OCI-LY7 (cell line): ENCODE data around the gene PRR12. TPM values are rescaled to one million over a fixed set of nuclear protein-coding genes. Genes with fewer than 3 reads are reported as not detected.

Source experiments
- BruUV-seq: library from RNA; stranded (reverse); fragments of 400-500 nt; replicated peaks from 2 replicates; lab custom pipeline; 2021; lab: Mats Ljungman, UMichigan
- CTCF ChIA-PET: fragments of 300-600 bp; sonication (Branson Sonifier 250); formaldehyde crosslinking; loops from one replicate; lab custom pipeline; 2022; ENCODE audit warnings: antibody characterized with exemption; ENCODE audit not compliant: unreplicated experiment; lab: Charles Lee
- POLR2A ChIA-PET: fragments of 300-600 bp; sonication (Branson Sonifier 250); formaldehyde crosslinking; loops from one replicate; lab custom pipeline; 2022; ENCODE audit warnings: antibody characterized with exemption; lab: Charles Lee
- DNase-seq: peaks from one replicate; pipeline ENCODE4 v3.0.0-alpha.2; 2015; ENCODE audit warnings: low spot score
- H2AFZ ChIP-seq: fragments of 200-600 bp; sonication (generic), shearing (Covaris generic); 2 replicates; pipeline ENCODE4 v1.6.1; 2014; ENCODE audit warnings: mild to moderate bottlenecking, antibody characterized with exemption, low read length, moderate library complexity
- H3K27ac ChIP-seq: fragments of 200-600 bp; sonication (generic); 2 replicates; pipeline ENCODE4 v1.5.1; 2014; ENCODE audit warnings: mixed run types, low read depth, mild to moderate bottlenecking, moderate library complexity, low read length, inconsistent platforms; ENCODE audit not compliant: poor library complexity, severe bottlenecking
- H3K36me3 ChIP-seq: fragments of 200-600 bp; sonication (generic); 2 replicates; pipeline ENCODE4 v1.6.1; 2014; ENCODE audit warnings: mild to moderate bottlenecking, antibody characterized with exemption, low read length, moderate library complexity, mixed read lengths; ENCODE audit not compliant: insufficient read depth
- H3K4me1 ChIP-seq: fragments of 200-600 bp; sonication (generic); 2 replicates; pipeline ENCODE4 v1.5.1; 2014; ENCODE audit warnings: mild to moderate bottlenecking, low read length; ENCODE audit not compliant: insufficient read depth, poor library complexity, severe bottlenecking
- H3K4me2 ChIP-seq: fragments of 200-600 bp; sonication (generic); 2 replicates; pipeline ENCODE4 v1.6.1; 2014; ENCODE audit warnings: mild to moderate bottlenecking, low read length
- H3K4me3 ChIP-seq: fragments of 200-600 bp; sonication (generic); 2 replicates; pipeline ENCODE4 v1.5.1; 2014; ENCODE audit warnings: mild to moderate bottlenecking, low read depth, low read length; ENCODE audit not compliant: poor library complexity, severe bottlenecking
- H3K79me2 ChIP-seq: fragments of 200-600 bp; sonication (generic); 2 replicates; pipeline ENCODE4 v1.6.1; 2016; ENCODE audit warnings: low read depth, mild to moderate bottlenecking, low read length, moderate library complexity, mixed read lengths; ENCODE audit not compliant: insufficient read depth
- H3K9me2 ChIP-seq: fragments of 200-600 bp; sonication (generic); 2 replicates; pipeline ENCODE4 v1.6.1; 2016; ENCODE audit warnings: mild to moderate bottlenecking, low read length, mixed read lengths; ENCODE audit not compliant: insufficient read depth
- H3K9me3 ChIP-seq: fragments of 200-600 bp; sonication (generic); 2 replicates; pipeline ENCODE4 v1.6.1; 2014; ENCODE audit warnings: mild to moderate bottlenecking, mixed run types, low read length, mixed read lengths
- H4K20me1 ChIP-seq: fragments of 200-600 bp; sonication (generic); 2 replicates; pipeline ENCODE4 v1.6.1; 2014; ENCODE audit warnings: mild to moderate bottlenecking, antibody characterized with exemption, low read length, moderate library complexity, mixed read lengths; ENCODE audit not compliant: insufficient read depth
- CTCF ChIP-seq: fragments of 200-600 bp; sonication (generic); conservative IDR thresholded peaks from 2 replicates; pipeline ENCODE4 v1.5.1; 2014; ENCODE audit warnings: mild to moderate bottlenecking, antibody characterized with exemption, low read length, moderate library complexity, mixed read lengths
- EZH2phosphoT487 ChIP-seq: fragments of 200-600 bp; sonication (generic); IDR thresholded peaks from 2 replicates; pipeline ENCODE4 v1.6.1; 2018; ENCODE audit warnings: low read depth, borderline replicate concordance, mild to moderate bottlenecking, mixed run types, antibody characterized with exemption, low read length, moderate library complexity, mixed read lengths
- intact Hi-C: fragments of 100-400 bp; cut with micrococcal nuclease; formaldehyde crosslinking; loops from one replicate; pipeline ENCODE4 v1.10.0; 2022; ENCODE audit not compliant: unreplicated experiment
- total RNA-seq, 2 experiments: library from RNA; depleted of rRNA in 1 of 2; stranded (reverse); fragments of >200 nt in 1 of 2; shearing (Covaris generic) in 1 of 2; gene quantifications; 2 replicates each; pipeline ENCODE4 v1.2.3, GENCODE V29; 2014 to 2022

PRR12 gene
- total RNA-seq, 2 experiments from 2014 or later: 6.5 to 32.8 TPM

- no peaks in the 10 kb centered on the region for H3K9me2 ChIP-seq
- H2AFZ ChIP-seq: no peak overlapping the region
- intact Hi-C loops: no loop called here
- no peak overlapping the region for H3K4me3 ChIP-seq
- peaks cover 9% of the 10 kb centered on the region for H3K4me1 ChIP-seq
- peaks cover 30% of the 10 kb centered on the region for H3K79me2 ChIP-seq
- H4K20me1 ChIP-seq: no peaks in the 10 kb centered on the region
- CTCF ChIA-PET: no interaction called here
- no peak overlapping the region for H3K4me2 ChIP-seq
- H3K36me3 ChIP-seq: peaks cover 59% of the 10 kb centered on the region
- no peak overlapping the region for H3K27ac ChIP-seq
- no TSS peak for BruUV-seq
- DNase-seq: no peak
- no peak for TF ChIP-seq EZH2phosphoT487
- TF ChIP-seq CTCF: no peak
- no peaks in the 10 kb centered on the region for H3K9me3 ChIP-seq
- POLR2A ChIA-PET: interaction anchor here (1.5 kb wide), 1 partner anchor 13 kb away, joined by 4 read pairs; no protein-coding TSS in a partner anchor
Observed at GRCh38 chr19:49662011-49662410, 71.0 kb downstream of the PRR12 start.

- Histone ChIP-seq H3K4me2 (no peak overlapping the region), H3K79me2 (peaks cover 34% of the 10 kb centered on the region), H2AFZ (no peak overlapping the region), H3K36me3 (peaks cover 49% of the 10 kb centered on the region), H3K9me3 (no peaks in the 10 kb centered on the region), H4K20me1 (no peaks in the 10 kb centered on the region), H3K4me3 (no peak overlapping the region), H3K4me1 (peaks cover 17% of the 10 kb centered on the region), H3K27ac (no peak overlapping the region), H3K9me2 (no peaks in the 10 kb centered on the region)
- ChIA-PET POLR2A (no interaction called here), CTCF (no interaction called here)
- DNase-seq: no peak
- intact Hi-C loops: no loop called here
- no TSS peak for BruUV-seq
- TF ChIP-seq CTCF (no peak), EZH2phosphoT487 (no peak)
Observed at GRCh38 chr19:49663224-49663623, 72.2 kb downstream of the PRR12 start.

- no TSS peak for BruUV-seq
- peaks cover 43% of the 10 kb centered on the region for H3K36me3 ChIP-seq
- intact Hi-C loops: no loop called here
- H3K27ac ChIP-seq: peak overlapping the region; percentile 89
- H3K4me1 ChIP-seq: peaks cover 17% of the 10 kb centered on the region
- peak overlapping the region; percentile 87 for H3K4me2 ChIP-seq
- H3K9me2 ChIP-seq: no peaks in the 10 kb centered on the region
- H3K79me2 ChIP-seq: peaks cover 34% of the 10 kb centered on the region
- H2AFZ ChIP-seq: no peak overlapping the region
- DNase-seq: peak; percentile 80
- POLR2A ChIA-PET: interaction anchor here (0.6 to 2.2 kb wide), 3 partner anchors 11 to 75 kb away, joined by 3 to 8 read pairs (median 4); partner anchors contain the start of gene RRAS
- no peak for TF ChIP-seq CTCF
- TF ChIP-seq EZH2phosphoT487: no peak
- H4K20me1 ChIP-seq: no peaks in the 10 kb centered on the region
- peak overlapping the region; percentile 90 for H3K4me3 ChIP-seq
- no peaks in the 10 kb centered on the region for H3K9me3 ChIP-seq
- CTCF ChIA-PET: no interaction called here
Observed at GRCh38 chr19:49664171-49665035, 73.4 kb downstream of the PRR12 start.
